Right renal cortex interstitium (tissue), 3 donors: Measurements from ENCODE around the gene MACROD2. TPM values are rescaled to one million over a fixed set of nuclear protein-coding genes. Genes with fewer than 3 reads are reported as not detected.

Experiments used
- DNase-seq, 3 donors: peaks; one replicate each; pipeline ENCODE4 v3.0.0-alpha.2; 2013; ENCODE audit warnings: low read depth in 3 of 3, low spot score in 2 of 3
- polyA plus RNA-seq, 3 donors: library from polyadenylated mRNA; unstranded; fragments of 120-200 nt; gene quantifications; one replicate each; pipeline ENCODE4 v1.2.1, GENCODE V29; 2013; ENCODE audit not compliant: insufficient read length in 3 of 3

Gene MACROD2
- polyA plus RNA-seq, 3 donors, result 14.4 to 15.6 (median 14.5) TPM

DNA sequence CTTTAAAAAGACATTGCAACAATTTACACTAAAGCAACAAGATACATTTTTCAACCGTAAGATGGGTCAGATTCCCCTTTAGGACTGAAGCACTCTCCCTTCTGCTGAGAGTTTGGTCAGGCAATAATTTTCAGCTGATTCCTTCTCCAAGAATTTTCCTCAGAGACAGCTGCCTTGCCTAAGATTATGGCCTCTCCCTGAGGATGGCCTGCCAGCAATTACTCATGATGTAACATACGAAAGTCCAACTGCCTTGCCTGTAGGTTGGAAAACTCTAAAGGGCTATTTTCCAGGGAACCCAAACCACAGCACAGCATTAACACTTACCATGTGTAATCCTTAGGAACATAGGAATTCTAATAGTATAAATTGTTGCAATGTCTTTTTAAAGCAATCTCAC, 571.2 kb downstream of the MACROD2 start:
- DNase-seq, result no peak

DNA sequence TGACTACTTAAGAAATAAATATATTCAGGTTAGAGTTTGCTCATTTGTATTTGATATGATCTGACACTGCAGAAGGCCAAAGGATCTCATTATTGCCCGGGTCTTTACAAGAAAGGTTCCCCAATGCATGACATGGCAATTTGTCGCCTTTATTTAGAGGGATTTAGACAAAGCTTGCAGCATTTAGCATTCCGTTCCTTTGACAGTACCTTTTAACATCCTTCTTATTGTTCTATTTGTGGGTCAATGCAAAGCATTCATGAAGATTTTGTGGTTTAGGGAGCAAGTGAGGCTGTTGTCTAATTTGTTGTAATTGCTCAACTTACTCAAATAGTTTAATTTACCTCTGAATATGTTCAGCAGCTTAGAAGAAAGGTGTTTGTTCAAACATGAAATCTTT, 572.9 kb downstream of the MACROD2 start:
- DNase-seq, result no peak

DNA sequence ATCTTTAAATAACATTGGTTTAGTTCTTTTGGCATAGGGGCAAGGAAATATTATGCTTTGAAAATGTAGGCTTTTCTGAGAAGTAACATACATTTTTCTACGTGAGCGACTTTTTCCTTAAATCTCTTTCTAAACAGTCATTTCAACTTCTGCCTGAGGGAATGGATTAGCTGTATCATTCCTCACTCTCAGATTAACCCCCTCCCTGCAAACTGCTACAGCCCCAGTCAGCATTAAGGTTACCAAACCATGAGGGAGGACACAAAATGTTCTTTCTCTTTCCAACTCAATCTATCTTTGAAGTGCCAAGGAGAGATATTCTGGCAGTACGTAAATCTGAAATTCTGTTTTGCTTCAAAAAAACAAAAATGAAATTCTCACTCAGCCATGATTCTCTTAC, 573.4 kb downstream of the MACROD2 start:
- DNase-seq, result no peak

DNA sequence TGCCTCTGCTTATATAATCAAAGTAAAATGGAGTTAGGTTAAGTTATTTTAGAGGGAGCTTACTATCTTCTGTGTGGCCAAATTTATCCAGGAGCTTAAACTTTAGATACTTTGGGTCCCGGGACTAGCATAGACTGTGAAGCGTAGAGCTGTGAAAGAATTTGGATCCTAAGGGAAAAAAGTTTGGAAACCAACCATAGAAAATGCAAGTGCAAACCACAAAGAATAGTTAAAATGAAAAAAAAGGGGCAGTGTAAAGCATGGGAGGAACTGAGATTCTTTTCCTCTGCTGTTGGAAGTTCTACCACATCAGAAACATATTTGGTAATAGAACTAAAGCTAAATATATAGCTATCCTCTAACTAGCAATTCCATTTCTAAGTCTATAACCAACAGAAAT, 574.3 kb downstream of the MACROD2 start:
- DNase-seq, result no peak

DNA sequence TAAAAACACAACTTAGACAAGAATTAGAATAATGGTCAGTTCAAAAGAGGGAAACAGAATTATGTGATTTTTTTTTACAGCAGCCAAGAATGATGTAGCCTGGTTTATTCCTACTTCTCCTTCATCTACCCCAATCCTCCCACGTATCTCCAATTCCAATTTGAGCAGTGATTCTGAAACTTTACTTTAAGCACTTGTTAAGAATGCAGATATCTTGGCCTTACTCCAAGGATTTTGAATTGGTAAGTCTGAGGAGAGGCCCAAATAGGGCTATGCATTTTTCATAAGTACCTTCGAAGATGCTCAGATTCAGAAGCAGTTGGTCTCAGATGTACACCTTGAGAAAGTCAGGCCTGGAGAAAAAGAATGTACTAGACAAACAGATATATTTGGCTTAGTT, 575.5 kb downstream of the MACROD2 start:
- DNase-seq, result no peak

DNA sequence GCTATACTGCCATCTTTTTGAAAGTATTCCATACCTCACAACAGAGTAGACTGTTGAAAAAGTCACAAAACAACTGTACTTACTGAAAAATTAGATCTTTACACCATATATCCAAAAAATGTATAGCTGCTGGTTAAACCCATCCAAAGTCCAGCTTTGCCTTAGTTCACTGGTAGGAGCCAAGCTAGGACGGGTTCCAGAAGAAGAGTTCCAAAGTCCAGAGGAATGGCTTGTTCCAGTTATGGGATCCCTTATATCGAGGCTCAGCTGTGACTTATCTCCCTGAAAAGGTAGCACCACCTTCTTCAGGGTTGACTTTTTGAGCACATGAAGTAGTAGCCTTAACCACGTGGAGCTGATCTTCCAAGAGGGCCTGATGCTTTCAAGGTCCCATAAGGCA, 578.4 kb downstream of the MACROD2 start:
- no peak for DNase-seq

DNA sequence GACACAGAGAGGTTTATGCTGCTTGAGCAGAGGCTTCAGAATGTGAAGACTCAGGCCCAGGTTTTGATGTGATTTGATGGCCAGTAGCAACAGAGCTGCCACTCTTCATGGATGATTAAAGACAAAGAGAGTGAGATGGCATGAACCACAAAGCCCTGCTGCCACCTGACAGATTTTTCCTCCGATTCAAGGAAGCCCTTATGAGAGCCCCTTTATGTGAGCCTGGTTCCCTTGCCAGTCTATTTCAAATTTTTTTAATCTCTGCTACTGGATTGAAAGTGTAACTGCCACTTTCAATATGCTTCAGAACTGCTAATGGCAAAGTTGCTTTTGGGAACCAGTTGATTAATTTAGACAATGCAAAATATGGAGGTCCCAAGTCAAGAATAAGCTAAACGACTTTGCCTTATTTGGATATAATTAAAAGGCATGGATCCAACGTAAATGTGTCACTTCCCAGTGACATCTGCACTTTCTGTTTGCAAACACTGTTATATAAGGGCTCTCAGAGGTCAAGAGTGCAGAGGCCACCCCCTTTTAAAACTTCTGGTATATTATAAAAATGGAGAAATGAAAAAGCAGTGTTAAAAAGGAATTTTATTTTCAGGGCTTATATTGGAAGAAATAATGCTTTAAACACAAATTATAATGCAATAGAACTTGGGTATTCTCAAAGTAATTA, 581.0 kb downstream of the MACROD2 start:
- DNase-seq, result no peak

DNA sequence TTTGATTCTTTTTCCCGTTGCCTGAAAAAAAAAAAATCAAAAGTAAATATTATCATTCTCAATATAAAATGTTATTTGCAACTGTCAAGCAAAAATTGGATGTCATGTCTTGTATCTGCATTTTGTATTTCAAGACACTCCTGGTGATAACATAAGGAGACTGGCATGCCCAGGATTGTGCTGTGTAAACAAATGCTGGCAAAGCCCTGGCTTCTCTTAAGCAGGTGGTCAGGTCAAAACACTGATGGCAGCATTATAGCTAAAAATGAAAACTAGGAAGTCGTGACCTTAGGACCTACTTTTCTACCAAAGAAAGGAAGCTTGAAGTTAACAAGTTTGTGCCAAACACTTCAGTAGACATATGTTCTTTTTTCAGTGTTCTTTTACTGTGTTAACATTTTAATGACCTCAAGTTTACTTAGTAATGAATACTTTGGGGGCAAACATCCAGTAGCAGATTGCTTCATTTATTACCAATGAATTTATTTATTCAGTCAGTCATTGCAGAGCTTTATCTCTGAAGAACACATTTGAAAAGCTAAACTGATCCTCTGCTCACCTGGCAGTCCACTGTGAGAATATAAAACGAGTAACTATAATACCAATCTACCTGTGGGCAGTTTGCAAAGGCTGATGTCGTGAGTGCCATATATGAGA, 585.2 kb downstream of the MACROD2 start:
- DNase-seq, result no peak

DNA sequence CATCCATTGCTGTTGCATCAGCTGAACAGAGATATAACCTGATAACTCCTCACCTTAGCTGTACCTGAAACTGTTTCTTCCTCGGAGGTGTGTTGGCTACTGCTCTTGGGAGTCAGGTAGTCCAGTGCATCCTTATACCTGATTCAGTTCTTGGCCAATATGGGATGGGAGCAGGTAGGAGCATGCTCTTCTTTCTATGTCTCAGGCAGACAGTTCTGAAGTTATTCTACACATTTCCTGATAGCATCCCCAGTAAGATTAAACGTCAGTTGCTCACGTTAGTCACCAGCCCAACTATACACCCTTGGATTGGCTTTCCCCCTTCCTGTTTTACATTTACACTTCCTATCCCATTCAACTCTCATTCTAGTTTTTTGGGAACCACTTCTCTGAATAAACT, 586.4 kb downstream of the MACROD2 start:
- no peak for DNase-seq

DNA sequence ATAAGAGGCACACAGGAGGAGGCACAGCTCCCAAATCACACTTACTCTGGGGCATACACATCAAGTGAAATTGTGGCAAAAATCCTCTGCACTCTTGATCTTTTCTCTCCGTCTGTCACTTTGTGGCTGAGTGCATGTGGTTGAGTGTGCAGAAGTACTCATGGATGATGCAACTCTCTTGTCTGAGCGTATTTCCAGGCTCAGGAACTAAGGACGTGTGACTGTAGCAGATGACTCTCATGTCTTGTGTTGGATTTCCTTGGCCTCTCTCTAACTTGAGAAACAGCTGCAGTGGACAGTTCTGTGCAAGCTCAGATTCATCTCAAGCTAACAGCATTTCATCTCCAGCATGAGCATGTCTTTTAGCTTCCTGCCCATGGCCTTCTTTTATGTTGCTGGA, 587.5 kb downstream of the MACROD2 start:
- DNase-seq, result no peak

DNA sequence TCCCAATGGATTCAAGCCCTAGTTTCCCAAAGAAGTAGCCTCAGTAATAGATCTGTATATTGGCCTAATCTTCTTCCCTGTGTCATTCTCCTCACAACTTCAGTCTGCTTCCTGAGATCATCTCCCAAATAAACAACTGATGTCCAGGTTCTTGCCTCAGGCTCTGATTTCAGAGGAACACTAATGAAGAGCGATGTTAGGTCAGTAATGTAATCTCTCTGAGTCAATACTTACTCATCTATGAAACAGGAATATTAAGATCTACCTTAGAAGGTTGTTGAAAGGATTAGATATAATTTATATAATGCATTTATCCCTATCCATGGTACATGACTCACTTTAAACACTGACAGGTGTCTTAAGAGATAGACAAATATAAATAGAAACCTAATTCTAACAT, 588.1 kb downstream of the MACROD2 start:
- no peak for DNase-seq

DNA sequence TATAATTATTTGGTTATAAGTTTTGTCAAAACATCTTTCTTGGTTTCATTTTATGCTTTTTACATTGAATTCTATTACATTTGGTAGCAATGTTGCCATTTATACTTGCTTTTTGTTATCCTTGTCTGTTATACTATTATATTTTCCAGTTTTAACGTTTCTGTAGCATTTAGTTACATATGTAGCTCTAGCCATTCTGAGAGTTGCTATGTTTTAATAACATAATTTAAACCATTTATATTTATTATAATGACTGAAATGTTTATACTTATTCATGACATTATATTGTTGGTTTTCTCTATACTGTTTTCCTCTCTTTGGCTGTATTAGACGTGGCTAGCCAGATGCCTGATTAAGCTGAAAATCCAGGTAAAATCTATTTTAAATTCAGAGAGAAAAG, 594.1 kb downstream of the MACROD2 start:
- no peak for DNase-seq

DNA sequence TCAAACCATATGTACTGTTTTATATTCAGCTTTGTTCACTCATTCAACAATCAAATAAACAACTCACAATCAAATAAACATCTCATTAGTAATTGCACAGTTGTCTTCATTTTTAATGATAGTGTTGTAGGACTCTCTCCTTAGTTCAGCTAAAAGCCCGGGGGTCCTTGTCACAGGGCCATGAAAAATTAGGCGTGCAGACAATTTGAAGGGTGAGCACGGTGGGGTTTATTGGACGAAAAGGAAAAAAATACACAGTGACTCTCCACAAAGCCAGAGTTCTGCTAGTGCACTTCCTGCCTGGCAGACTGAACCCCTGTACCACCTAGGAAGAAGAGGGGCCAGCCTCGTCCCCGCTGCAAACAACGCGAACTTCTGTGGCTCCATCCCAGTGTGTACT, 599.7 kb downstream of the MACROD2 start:
- DNase-seq, result no peak

DNA sequence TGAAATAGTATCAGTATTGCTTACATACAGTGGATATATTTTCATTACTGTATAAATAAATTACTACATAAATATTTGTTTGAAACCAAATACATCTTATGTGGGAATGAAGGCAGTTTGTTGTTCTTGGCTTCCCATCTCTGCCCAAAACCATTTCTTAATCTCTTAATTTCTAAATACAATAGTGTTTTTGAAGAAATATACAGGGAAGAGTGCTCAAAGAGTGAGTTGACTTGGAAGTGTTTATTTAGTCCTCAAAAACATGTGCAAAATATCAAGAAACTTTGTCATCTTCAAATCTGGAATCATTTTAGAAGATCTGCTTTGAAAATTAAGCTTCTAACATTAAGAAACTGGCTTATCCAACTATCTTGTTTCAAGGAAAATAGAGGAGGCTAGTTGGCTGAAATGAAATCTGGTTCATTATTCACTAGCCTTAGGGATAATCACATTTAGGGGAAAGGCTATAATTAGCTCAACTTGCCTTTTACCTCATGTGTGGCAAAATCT, 601.9 kb downstream of the MACROD2 start:
- no peak for DNase-seq

DNA sequence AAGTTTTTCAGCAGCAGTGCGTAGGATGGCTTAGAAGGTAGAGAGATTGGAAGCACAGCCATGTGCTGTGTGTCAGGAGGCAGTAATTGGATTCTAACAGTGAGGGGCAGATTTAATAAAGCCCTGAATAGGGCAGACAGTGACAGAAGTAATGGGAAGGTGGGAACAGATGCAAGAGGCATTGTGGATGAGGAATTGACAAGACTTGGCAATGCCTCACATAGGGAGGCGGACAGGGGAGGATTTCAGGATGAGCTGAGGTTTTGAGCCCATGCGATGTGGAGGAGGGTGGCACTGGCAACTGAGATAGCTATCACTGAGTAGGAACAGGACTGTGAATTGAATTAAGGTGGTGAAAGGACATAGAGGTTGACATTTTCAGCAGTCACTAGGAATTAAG, 604.3 kb downstream of the MACROD2 start:
- DNase-seq, result no peak

DNA sequence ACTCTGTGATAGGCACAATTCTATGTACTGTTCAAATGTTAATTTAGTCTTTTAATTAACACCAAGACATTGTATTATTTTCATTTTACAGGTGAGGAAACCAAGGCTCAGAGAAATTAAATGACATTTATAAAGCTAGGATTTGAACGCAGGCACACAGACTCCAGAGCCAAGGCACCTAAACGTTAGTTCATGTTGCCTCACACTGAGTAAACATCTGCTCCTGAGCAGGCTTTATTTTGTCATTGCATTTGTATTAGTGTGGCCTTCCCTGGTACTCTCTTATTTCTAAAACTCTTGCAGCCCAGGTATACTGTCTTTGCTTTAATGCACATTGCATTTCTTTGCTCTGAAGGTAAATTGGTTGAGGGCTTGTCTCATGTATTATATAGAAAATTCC, 605.2 kb downstream of the MACROD2 start:
- no peak for DNase-seq

DNA sequence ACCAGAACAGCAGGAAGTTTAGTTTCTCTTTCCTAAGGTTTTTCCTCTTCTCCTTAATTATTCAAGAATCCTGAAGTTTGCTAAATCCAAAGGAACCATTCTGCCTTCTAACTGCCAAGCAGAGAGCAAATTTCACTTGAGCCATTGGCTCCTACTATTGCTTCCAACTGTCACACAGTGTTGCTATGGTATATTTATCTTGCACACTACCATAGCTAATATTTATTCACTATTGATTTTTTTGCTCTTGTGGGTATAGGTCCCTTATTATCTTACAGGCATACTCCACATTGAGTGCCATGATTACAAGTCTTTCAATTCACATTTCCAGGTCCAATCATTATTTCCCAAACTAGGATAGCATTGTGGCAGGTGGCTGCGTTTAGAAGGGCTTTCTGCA, 608.8 kb downstream of the MACROD2 start:
- DNase-seq, result no peak

DNA sequence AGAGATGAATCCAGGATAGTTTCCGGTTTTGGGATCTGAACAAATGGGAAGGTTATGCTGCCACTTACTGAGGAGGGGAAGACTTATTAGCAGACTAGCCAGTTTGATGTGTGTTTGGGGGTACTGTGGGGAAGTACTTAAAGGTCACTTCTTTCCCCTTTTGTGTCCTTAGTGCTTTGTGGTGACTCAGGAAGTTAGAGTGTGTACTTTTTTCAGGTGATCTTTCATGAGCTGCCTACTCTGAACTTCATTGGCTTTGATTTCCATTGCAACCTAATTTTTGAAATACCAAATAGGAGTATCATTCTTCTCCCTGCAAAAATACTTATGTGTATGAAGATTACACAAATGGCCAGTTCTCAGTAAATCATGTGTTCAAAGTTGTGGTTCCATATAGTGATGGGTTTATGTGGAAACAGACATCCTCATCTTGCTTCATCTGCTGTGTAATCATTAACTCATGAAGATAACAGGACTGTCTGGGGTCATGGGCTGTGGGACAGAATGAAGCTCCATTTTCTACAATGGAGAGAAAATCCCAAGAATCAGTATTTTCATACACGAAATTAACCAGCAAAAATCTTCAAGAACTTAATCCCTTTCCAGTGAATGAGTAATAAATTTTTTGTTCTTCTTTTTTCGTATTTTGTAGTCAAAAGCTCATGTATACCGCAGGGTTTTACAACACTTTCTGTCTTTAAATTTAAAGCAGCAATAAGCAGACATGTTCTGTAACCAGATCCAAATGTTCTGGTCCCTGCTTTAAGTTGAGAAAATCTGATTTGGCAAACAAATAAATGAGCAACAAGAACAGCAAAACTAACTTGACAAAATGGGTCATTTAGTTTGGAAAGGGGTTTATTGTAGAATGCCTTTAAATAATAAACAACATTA, 614.3 kb downstream of the MACROD2 start:
- DNase-seq, result no peak

DNA sequence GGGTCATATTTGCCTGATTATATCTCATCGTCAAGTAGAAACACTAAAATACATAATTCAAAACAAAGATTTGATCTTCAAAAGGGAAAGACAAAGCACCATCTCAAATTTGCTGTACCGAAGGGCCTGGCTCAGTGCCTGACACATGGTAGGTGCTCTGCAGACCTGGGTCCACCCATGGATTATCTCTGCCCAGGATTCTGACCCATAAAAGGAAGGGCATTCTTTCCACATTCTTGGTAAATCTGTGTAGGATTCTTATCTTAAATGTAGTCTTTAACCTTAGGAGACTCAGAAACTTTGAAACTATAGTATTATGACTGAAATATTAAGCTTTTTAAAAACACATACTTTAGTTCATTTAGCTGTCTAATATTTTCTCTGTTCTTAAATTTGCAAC, 616.2 kb downstream of the MACROD2 start:
- no peak for DNase-seq

DNA sequence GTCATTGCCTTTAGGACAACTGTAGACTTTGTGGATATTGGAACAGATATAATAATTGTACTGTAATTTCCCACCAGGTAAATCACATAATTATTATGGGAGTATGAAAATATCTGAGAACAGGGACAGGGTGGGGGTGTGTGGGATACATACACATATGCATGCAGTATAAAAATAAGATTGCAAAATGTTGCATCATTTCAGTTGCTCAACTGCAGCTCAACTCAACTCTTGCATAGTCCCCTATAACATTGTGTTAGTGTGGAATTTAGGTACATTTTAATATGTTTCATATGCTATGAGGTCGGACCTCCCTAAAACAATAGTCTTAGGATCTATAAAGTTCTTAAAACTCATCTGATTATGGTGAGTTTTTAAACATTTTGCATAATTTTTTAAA, 617.1 kb downstream of the MACROD2 start:
- no peak for DNase-seq

DNA sequence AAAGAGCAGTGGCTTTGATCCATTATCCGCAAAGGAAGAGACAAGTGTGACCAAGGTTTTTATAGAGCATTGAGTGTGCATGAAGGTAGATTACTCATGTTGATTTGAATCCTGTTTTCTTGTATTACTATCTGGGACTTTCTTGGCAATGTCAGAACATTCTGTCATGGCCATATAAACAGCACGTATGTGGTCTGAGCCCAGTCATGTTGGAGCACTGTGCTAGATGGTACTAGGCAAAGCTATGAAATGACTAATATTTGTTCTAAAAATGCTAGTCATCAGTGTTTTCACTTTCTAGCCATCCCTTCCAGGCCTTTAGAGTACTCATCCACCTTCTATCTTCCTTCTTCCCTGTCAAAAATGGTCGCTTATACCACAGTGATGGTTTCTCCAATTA, 620.7 kb downstream of the MACROD2 start:
- DNase-seq, result no peak

DNA sequence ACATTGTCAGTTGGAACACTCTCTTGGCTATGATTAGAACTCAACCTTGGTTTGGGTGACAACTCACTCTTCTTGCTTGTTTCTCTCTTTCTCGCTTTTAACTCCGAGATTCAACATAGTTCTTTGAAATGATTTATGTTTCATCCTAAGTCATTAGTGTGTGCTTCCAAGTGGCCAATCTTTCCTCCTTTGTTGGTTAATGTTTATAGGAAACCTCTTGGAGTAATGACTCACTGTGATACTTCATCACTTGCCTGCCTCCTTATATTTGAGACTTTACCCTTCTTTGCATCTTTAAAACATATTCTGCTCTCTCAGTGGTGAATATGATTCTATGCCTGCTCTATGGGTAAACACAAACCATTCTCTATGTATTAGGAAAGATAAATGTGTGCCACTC, 621.8 kb downstream of the MACROD2 start:
- no peak for DNase-seq
